ENCODE data around the gene SLC9A9. TPM values are rescaled to one million over a fixed set of nuclear protein-coding genes. Genes with fewer than 3 reads are reported as not detected.

The SLC9A9 gene
- total and polyA plus RNA-seq, 4 donors: 3.3 to 15.0 (median 6.1) TPM

DNA sequence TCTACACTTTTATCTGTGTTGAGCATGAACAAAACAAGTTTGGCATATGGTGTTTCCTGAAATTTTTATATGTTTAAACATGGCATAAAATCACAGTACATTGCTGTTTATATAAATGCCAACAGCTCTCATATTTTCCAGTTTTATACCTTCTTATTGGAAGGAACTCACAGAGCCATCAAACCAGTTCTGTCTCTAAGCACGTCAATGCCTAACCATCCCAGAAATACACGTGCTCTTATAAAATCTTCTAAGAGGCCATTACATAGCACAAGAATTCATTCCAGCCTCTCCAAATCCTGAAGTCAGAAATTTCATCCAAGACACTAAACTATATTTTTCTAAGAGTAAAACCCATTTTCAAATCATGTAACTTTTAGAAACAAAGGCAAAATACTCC, 20.8 kb downstream of the SLC9A9 start (continued):
- TF ChIP-seq, protein P1, sequence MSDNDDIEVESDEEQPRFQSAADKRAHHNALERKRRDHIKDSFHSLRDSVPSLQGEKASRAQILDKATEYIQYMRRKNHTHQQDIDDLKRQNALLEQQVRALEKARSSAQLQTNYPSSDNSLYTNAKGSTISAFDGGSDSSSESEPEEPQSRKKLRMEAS (IDR thresholded peaks at IDR 0.05): no peak
- TF ChIP-seq FOXA1 (IDR thresholded peaks at IDR 0.05) (no peak), NR2F2 (IDR thresholded peaks at IDR 0.05) (no peak), RAD21 (IDR thresholded peaks at IDR 0.05) (no peak)

GRCh38 chr3:143826296-143826695, 22.0 kb downstream of the SLC9A9 start:
- H3K27me3 ChIP-seq (ENCODE audit: control insufficient read depth in 4 of 4, insufficient read depth in 4 of 4, low read length in 3 of 4): no peaks in the 10 kb centered on the region

More at GRCh38 chr3:143826296-143826695, 22.0 kb downstream of the SLC9A9 start:
- Histone ChIP-seq H3K4me1 (ENCODE audit: control insufficient read depth in 4 of 4, insufficient read depth in 4 of 4, low read length in 3 of 4) (peaks cover 0 to 2% (median 0%) of the 10 kb centered on the region in 4 donors), H3K9me3 (ENCODE audit: control insufficient read depth in 4 of 4, low read length in 3 of 4) (no peaks in the 10 kb centered on the region), H3K27ac (ENCODE audit: low read depth in 1 of 2, low read length in 2 of 2) (peak overlapping the region; percentile 15 to 50), H3K9ac (ENCODE audit: low read depth in 1 of 2, low read length in 2 of 2) (no peak overlapping the region), H3K36me3 (ENCODE audit: control insufficient read depth in 4 of 4, insufficient read depth in 3 of 4, low read depth in 1 of 4, low read length in 3 of 4) (no peaks in the 10 kb centered on the region), H3K4me3 (ENCODE audit: low read depth in 1 of 3, low read length in 3 of 3) (no peak overlapping the region)
- DNase-seq (ENCODE audit: low spot score): no peak
- 38% methylated on average over 1 of the region's 1 CpG for WGBS
- TF ChIP-seq FOXA1 (IDR thresholded peaks at IDR 0.05): no peak
- TF ChIP-seq, protein P2, sequence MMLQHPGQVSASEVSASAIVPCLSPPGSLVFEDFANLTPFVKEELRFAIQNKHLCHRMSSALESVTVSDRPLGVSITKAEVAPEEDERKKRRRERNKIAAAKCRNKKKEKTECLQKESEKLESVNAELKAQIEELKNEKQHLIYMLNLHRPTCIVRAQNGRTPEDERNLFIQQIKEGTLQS (IDR thresholded peaks at IDR 0.05): no peak
- no peak for TF ChIP-seq RXRA (IDR thresholded peaks at IDR 0.05)
- no peak for TF ChIP-seq RAD21 (IDR thresholded peaks at IDR 0.05)
- no peak for TF ChIP-seq JUND (IDR thresholded peaks at IDR 0.05)
- no peak for TF ChIP-seq YY1 (IDR thresholded peaks at IDR 0.05)
- TF ChIP-seq, protein P1 (IDR thresholded peaks at IDR 0.05): no peak
- TF ChIP-seq, protein P3, sequence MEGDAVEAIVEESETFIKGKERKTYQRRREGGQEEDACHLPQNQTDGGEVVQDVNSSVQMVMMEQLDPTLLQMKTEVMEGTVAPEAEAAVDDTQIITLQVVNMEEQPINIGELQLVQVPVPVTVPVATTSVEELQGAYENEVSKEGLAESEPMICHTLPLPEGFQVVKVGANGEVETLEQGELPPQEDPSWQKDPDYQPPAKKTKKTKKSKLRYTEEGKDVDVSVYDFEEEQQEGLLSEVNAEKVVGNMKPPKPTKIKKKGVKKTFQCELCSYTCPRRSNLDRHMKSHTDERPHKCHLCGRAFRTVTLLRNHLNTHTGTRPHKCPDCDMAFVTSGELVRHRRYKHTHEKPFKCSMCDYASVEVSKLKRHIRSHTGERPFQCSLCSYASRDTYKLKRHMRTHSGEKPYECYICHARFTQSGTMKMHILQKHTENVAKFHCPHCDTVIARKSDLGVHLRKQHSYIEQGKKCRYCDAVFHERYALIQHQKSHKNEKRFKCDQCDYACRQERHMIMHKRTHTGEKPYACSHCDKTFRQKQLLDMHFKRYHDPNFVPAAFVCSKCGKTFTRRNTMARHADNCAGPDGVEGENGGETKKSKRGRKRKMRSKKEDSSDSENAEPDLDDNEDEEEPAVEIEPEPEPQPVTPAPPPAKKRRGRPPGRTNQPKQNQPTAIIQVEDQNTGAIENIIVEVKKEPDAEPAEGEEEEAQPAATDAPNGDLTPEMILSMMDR (IDR thresholded peaks at IDR 0.05; ENCODE audit: low read depth, low read length, missing input control): no peak
- no peak for TF ChIP-seq HNF4G (IDR thresholded peaks at IDR 0.05)
- TF ChIP-seq REST (IDR thresholded peaks at IDR 0.05): no peak
- TF ChIP-seq TAF1 (conservative IDR thresholded peaks at IDR 0.05): no peak
- TF ChIP-seq HNF4A (conservative IDR thresholded peaks at IDR 0.05): no peak
- TF ChIP-seq NR2F2 (IDR thresholded peaks at IDR 0.05): no peak
- TF ChIP-seq, protein P4, sequence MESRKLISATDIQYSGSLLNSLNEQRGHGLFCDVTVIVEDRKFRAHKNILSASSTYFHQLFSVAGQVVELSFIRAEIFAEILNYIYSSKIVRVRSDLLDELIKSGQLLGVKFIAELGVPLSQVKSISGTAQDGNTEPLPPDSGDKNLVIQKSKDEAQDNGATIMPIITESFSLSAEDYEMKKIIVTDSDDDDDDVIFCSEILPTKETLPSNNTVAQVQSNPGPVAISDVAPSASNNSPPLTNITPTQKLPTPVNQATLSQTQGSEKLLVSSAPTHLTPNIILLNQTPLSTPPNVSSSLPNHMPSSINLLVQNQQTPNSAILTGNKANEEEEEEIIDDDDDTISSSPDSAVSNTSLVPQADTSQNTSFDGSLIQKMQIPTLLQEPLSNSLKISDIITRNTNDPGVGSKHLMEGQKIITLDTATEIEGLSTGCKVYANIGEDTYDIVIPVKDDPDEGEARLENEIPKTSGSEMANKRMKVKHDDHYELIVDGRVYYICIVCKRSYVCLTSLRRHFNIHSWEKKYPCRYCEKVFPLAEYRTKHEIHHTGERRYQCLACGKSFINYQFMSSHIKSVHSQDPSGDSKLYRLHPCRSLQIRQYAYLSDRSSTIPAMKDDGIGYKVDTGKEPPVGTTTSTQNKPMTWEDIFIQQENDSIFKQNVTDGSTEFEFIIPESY (IDR thresholded peaks at IDR 0.05): no peak
- TF ChIP-seq GABPA (IDR thresholded peaks at IDR 0.05 in 1 of 2, conservative IDR thresholded peaks at IDR 0.05 in 1 of 2): no peak
